GM19023 (cell line): Measurements from ENCODE around the gene SLC35A2.

Experiments used
- ATAC-seq: cut with Tn5 transposase; IDR thresholded peaks from one replicate; pipeline ENCODE4 v1.9.1; 2021; ENCODE audit warnings: mild to moderate bottlenecking, moderate library complexity; ENCODE audit not compliant: unreplicated experiment

Gene SLC35A2

DNA sequence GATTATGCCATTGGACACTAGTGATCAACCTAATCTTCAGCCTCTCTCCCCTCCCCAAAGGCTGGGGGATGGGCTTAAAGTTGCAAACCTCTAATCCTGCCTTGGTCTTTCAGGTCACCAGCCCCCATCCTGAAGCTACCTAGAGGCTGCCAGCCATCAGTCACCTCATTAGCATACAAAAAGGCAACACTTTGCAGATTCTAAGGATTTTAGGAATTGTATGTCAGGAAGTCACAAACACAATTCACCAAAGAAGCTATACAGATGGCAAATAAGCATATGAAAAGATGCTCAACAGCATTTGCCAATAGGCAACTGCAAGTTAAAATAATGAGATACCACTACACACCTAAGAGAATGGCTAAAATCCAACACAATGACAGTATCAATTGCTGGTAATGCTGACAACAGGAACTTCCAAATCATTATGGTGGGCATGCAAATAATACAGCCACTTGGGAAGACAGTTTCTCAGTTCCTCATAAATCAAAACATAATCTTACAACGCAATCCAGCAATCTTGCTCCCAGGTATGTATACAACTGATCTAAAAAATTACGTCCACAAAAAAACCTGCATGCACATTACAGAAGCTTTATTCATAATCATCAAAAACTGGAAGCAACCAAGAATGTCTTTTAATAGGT lies 16.4 kb upstream of the SLC35A2 start:
- no peak for ATAC-seq

DNA sequence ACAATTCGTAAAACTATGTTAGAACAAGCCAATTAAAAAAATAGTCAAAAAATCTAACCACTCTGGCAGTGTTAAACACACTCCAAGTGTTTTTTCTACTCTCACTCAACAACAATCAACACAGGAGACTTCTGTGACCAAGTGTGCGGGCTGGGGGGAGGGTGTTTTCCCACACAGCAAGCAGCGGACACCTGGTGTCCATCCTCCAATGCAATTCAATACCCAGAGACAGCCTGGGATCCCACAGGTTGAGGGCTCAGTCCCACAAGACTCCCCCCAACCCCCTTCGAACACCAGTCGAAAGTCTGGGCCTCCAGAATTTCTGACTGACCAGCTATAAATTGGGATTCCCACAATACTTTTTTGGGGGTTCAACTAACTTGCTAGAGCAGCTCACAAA lies 15.7 kb upstream of the SLC35A2 start:
- ATAC-seq: no peak

DNA sequence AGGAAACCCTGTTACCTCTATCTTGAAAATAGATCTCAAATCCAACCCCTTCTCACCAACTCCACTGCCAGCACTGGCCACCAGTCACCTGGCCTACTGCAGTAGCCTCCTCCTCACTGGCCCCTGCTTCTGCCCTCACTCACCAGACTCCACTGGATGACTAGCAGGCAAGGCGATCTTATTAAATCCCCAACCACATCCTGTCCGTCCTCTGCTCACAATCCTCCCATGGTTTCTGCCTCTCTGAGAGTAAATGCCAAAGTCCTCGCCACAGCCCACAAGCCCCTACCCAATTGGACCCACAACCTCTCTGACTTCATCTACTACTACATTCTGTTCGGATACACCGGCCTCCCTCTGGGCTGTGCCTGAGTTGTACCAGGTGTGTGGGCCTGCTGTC lies 12.8 kb upstream of the SLC35A2 start:
- ATAC-seq: no peak

DNA sequence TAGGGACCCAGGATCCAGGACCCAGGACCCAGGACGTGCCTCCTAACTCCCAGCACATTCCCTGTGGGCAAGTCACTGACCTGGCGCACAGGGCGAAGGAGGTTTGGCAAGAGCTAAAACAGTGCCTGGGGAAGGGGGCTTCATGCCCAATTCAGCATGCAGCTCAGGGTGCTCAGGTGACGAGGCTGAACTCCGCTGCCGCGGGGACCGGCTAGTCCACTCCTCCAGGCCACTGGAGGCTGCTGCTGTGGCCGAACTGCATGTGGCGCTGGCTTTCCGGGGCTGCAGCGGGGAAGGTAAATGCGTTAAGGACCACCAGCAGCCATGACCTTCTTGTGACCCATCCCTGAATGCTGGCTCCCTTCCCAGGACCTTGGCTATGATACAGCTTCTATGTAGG lies 12.3 kb upstream of the SLC35A2 start:
- ATAC-seq: no peak

DNA sequence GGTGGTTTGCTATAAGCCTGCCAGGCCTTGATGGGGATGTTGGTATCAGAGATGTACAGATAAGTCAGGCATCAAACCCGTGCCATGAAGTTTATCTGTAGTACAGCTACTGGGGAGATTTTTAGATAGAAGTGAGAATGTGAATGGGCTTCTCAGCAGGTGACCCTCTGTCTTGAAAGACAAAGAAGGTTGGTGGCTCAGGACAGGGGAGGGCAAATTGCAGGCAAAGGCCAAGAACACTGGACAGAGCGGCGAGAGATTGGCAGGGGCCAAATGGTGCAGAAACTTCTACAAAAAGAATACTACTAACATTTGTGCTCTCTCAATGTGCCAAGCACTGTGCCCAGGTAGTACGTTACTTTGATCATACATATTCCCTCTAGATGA lies 9.3 kb upstream of the SLC35A2 start:
- ATAC-seq: no peak

DNA sequence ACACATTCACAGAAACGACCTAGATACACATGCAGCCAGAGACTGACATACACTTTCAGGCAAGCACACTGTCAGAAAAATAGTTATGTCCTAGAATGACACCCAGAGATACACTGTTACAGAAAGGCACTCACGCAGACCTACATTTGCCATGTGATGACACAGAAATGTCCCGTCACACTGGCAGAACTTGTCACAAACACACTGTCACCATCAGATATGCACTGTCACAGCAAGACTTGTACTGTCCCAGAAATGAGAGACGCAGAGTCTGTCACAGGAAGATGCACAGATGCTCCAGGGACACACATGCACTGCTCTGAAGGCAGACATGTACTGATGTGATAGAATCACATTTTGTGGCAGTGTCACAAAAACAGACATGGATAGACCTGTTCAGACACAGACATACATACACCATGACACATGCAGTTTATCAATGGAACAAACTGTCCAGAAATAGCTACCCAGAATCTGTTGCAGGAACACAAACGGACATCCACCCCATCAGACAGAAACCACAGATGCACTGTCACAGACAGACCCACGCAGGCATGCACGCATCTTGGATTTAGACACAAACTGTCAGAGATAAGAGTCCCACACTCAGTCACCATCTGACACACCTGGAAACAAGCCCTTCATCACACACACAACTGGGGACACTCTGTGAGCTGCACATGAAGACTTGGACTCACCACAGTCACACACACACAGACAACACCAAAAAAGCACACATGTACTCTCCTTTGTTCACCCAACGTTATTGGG lies 8.7 kb upstream of the SLC35A2 start:
- ATAC-seq: no peak

DNA sequence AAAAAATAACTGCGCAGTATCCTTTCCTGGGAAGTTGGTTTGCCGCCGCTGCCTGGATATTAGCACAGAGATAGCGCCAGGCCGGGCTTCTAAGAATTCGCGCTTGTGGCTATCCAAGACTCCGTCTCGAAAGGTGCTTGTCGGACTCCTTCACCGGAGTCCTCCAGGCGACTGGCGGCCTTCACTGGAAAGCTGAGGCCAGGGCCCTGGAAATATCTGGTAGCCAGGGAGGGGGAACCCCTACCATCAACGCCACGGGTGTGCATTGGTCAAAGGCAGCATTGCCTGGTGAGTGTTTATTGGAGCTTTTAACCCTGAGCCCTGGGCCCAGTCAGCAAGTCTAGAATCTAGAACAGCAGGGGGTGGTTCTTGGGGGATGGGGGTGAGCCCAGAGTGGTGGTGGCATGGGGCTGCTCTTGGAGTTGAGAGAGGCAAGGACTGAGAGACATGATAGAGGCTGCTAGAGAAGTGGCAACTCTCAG lies 8.0 kb upstream of the SLC35A2 start:
- ATAC-seq: peak; percentile 17

DNA sequence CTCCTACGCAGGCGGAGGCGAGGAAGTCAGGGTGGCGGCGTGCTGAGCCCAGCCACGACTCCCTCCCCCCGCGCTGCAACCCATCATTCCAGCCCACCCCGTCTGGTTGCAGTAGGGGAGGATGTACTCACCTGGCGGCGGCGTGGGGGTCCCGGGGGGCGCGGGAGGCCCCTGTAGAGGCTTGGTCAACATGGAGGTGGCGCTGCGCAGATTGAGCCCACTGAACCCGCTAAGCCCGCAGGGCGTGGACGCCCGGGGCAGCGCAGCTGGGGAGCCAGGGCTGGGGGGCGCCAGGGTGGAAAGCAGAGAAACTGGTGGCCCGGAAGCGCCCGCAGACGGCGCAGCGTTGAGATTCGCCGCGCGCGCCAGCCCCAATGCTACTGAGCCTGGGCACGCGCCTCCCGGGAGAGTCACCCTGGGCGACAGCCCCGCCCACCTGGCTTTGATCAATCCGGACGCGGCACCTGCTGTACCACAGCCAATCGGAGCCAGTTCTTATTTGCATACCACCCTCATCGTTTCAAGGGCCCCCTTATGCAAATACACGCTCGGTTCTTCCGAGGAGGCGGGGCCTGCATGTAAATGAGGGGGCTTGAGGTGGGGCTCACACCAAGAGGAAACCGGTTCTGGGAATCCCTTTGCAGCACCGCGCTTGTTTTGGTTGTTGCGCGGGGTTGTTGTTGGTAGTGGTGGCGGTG lies 7.3 kb upstream of the SLC35A2 start, which contains the start of gene PIM2:
PIM2 (minus strand) TSS at position 382 of the 698 bp plus-strand sequence; CDS start at position 192, 190 bp downstream.
- ATAC-seq: peak; percentile 60

DNA sequence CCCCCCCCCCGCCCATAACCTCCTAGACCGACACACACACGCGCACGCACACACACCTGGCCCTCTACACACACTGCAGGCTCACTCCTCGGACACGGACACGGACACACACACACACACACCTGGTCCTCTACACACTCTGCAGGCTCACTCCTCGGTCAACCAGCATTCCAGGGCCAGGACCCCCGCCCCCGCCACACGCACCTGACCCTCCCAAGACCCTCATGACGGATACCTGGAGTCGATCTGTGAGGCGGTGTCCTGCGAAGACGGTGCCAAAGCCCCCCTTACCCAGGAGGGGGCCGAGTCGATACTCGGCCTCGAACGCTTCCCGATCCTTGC lies 6.8 kb upstream of the SLC35A2 start:
- no peak for ATAC-seq

DNA sequence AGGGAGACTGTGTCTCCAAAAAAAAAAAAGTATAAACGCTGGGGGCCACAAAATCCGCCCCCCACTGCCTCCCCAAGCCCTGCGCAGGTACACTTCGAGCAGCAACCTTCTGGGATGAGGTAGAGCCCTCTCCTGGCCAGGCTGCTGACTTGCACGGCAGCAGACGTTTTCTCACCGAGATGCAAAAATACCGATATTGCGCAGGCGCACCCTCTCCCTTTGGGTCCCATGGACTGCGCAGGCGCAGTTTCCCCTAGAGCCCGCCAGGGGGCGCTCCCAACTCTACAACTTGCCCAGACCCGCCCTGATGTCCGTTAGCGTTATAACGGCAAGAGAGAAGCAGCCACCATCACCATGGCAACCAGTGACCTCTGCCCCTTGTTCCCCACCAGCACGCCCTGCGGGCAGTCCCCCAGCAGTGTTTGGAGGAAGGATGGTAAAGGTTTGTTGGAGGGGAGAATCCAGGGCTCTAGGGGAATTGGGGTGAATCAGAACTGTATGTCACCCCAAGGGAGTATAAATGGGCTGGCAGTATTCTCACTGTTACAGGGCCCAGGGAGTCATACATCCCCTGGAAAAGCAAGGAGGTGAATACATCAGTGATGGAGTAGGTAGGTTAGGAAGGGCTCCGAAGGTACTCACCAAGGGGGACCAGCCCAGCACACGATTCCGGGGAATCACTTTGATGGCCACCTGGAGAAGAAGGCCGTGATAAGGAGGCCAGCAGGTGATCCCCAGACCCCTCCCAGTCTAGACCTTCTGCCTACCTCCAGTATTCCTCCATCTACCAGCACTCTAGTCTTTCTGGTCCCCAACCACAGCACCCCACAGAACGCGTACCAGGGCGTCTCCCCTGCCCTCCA lies 5.9 kb upstream of the SLC35A2 start:
- peak; percentile 28 for ATAC-seq

DNA sequence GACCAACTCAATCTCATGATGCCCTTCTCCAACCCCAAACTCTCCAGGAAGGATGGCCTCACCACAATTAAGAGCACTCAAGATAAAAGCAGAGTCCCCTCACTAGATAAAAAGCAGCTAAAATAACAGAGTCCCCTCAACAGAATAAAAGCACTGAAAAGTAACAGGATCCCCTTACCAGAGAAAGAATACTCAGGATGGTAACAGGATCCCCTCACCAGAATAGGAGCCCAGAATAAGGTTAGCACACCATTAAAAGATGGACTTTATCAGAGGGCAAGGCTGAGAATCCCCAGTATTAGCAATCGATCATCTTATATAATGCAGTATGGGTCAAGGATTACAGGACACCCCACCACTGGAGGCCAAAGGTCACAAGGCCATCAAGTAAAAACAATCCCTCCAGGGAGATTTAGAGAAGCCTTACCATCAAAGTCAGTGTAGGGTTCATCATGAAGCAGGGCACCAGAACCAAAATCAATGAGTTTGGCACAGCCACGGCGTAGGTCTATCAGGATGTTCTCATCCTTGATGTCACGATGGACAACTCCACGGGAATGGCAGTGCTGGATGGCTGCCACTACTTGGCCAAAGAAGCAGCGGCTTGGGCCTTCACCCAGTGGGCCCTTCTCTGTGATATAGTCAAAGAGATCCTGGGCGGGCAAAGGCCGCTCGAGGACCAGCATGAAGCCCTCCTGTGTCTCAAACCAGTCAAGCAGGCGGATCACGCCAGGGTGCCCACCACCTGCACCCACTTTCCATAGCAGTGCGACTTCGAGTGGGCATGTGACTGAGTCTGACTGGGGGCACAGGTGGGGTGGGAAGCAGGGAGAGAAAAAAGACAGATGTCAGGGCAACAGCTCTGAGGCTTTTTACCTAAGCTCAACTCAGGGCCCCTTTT lies 3.4 kb upstream of the SLC35A2 start:
- ATAC-seq: no peak

DNA sequence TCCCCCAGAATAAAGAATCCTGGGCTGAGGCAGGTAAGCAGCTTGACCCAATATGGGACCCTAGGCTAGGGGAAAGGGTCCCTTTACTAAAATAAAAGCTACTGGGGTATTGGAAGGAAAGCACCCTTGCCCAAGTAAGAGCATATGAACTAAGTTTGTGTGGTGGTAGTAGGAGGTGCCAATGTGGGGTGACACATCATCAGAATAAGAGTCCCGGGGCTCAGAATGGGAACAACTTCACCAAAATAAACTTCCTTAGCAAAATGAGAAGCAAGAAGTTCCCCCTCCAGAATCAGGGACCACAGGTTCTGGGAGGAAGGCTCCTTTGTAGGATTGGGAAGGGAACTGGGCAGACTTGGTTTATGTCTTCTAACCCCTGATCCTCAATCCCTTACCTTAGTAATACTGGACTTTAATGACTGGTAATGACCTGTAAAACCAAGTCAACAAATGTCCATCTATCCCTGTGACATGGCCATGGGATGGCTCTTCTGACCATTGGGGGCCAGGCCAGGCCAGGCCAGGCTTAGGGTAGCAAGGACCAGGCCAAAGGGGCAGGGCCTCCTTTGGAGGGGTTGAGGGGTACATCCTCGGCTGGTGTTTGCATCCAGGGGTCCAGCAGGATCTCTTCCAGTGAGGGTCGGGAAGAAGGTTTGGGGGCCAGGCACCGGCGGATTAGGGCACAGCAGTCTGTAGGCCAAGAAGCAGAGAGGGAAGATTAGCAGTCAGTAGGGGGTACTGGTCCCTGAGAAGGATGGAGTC lies 2.3 kb upstream of the SLC35A2 start:
- no peak for ATAC-seq

DNA sequence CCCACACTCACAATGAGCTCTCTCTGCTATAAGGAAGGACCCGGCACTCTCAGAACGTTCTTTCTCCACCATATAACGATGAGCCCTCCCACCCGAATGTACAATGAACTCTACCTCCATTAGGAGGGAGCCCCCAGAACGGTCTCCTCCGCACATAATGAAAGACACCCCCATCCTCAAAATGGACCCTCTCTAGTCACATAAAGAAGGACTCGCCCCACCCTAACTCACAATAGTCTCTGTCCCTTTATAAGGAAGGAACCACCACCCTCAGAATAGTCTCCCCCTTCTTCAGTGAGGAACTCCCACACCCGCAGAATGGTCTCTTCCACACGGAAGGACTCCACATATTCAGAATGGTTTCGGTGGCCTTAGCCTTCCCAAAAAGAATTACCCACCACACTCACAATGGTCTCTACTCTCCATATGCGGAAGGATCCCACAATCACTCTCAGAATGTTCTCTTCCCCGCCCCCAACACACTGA lies 477 bp downstream of the SLC35A2 start:
- peak; percentile 2 for ATAC-seq

DNA sequence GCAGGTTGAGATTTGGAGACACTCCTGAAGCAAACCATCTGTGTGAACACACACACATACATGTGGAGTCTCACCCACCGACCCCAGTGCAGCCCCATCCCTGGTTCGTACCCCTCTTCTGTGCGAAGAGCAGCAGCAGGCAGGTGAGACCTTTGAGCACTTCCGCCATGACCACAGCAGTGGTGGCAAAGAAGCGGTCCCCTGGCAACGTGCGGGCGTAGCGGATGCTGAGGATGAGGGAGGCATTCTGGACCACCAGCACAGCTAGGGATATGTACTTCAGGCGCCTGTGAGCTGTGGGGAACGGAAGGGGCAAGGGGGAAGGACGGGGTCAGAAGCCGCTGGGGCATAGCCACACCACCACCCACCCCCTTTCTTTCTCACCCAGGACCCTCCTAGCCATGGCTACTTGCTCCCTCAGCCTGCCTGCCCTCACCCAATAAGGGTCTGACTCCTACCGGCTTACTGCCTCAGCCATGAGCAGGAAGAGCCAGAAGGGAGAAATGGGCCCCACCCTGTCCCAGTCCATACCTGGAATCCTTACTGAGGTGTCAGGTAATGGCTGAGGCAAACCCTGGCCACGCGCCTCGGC lies 1.6 kb downstream of the SLC35A2 start:
- ATAC-seq: no peak

DNA sequence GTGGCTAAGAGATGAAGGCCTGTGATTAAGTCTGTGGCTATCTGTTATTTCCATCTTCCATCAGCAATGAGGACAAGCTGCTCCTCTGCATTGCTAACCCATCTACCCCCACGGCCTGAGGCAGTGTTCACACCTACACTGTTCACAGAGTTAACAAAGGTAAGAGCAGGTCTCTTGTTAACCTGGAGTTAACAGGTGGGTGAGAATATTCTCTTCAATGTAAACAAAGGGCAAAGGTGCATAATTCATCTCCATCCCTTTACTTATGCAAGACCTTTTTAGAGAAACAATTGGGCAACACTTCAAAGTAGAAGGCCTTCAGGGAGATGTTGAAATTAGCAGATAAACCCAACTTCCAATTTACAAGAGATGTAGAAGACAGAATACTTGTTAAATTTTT lies 2.8 kb downstream of the SLC35A2 start:
- no peak for ATAC-seq

DNA sequence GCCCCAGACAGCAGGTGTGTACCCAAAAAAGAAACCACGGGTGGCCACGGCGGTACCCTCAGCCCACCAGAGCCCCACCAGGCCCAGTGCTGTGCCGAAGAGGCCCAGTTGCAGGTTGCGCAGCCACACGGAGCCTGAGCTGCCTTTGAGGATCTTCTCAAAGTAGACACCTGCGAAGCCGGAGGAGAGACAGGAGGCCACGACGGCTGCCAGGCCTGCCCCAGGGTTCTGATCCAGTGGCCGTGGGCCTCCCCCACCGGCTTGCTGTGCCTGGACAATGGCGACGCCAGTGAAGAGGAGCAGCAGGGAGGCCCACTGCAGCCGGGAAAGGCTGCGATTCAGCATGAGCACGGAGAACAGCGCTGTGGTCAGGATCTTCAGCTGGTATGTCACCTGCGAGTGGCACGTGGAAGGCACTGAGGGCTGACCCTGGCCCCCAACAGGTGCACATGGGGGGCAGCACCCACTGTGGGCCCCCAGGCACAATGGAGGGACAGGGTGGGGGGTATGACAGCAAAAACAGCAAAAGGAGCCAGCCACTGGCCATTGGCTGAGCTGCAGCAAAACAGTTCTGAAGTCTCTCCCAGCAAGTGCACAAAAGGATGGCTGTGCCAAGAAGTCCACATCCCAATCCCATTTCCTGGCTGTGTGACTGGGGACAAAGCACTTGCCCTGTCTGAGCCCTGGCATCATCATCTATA lies 6.2 kb downstream of the SLC35A2 start:
- ATAC-seq: no peak

DNA sequence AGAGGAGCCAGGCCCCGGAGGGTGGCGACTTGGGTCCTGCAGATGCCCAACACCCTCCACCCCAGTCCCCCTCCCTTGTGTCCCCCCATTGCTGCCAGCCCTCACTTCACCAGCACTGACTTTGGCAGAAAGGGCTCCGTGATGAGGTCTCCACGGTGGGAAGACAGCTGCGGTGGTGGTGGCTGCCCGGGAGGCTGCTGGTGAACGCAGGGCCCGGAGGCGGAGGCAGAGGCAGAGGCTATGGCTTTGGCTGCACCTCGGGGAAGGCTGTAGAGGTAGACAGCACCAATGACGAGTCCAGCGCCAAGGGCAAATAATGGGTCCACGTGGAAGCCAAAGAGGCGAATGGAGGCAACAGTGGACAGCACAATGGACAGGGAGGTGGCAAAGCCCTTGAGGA lies 6.8 kb downstream of the SLC35A2 start:
- ATAC-seq: no peak

DNA sequence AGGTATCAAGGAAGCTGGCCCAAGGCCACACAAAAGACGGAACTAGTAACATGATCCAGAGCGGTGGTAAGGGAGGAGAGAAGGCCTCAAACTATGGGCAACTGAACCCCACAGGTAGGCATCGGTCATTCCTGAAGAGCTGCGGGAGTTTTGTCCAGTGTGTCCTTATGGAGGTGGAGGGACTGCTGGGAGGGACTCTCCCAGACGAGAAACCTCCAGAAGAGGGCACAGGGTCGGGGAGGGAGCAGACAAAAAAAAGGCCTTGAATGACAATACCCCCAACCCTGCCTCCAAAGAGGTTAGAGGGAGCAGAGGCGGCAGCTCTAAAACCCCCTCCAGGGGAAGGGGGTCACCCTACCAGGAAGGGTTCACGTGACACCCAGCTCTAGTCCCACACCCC lies 7.3 kb downstream of the SLC35A2 start:
- no peak for ATAC-seq
